ENCODE measurements around the gene SCIN. TPM values are rescaled to one million over a fixed set of nuclear protein-coding genes. Genes with fewer than 3 reads are reported as not detected.
A peak's percentile ranks its signal among the peaks of the same experiment; 100 is the strongest.

SCIN gene
- total RNA-seq, 1 donor from 2014 or later: 0.65 TPM

DNA sequence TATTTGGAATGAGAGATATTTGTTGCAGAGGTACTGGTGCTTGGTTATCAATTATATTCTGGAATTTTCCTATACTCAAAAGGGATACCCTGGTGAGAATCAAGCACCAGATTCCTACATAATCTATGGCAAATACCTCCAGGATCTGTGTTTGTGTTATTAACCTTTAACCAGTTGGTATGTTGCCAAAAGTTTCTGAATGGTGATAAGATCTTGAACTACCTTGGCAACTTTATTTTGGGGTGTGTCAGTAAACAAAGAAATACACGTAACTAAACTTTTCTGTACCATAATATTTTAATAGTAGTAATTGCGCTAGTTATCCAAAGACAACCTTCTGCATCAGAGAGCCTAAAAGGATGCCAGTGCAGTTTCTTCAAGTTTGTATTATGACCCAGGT is 13.4 kb downstream of the SCIN start:
- no peak for DNase-seq (ENCODE audit: low spot score)
- Mint-ChIP-seq H3K36me3 (ENCODE audit: low read depth) (no peaks in the 10 kb centered on the region), H3K4me3 (ENCODE audit: unreplicated experiment) (no peak overlapping the region), H3K4me1 (ENCODE audit: low read depth) (peaks cover 10% of the 10 kb centered on the region), H3K27ac (ENCODE audit: unreplicated experiment) (no peak overlapping the region), H3K27me3 (ENCODE audit: low read depth) (no peaks in the 10 kb centered on the region), H3K9me3 (ENCODE audit: low read depth) (peaks cover 4% of the 10 kb centered on the region)
- TF ChIP-seq, protein P1, sequence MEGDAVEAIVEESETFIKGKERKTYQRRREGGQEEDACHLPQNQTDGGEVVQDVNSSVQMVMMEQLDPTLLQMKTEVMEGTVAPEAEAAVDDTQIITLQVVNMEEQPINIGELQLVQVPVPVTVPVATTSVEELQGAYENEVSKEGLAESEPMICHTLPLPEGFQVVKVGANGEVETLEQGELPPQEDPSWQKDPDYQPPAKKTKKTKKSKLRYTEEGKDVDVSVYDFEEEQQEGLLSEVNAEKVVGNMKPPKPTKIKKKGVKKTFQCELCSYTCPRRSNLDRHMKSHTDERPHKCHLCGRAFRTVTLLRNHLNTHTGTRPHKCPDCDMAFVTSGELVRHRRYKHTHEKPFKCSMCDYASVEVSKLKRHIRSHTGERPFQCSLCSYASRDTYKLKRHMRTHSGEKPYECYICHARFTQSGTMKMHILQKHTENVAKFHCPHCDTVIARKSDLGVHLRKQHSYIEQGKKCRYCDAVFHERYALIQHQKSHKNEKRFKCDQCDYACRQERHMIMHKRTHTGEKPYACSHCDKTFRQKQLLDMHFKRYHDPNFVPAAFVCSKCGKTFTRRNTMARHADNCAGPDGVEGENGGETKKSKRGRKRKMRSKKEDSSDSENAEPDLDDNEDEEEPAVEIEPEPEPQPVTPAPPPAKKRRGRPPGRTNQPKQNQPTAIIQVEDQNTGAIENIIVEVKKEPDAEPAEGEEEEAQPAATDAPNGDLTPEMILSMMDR (IDR thresholded peaks at IDR 0.05): no peak

DNA sequence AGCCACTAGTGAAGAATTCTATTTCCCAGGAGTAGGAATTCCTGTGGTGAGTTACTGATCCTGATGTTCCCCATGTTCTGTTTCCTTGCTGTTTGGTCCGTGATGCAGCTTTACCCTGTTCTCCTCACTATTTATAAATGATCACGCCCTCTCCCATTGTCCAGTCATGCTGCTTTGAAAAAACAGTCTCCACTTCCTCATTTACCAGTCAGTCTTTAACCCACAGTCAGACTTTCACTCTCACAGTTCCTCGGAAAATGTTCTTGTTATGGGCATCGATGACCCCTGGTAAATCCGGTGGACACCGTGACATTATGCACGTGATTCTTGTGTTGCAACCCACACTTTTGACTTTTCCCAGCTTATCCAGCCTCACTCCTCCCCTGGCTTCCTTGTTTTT is 14.4 kb downstream of the SCIN start:
- no peaks in the 10 kb centered on the region for H3K36me3 Mint-ChIP-seq (ENCODE audit: low read depth)
- H3K4me1 Mint-ChIP-seq (ENCODE audit: low read depth): peaks cover 10% of the 10 kb centered on the region
- H3K9me3 Mint-ChIP-seq (ENCODE audit: low read depth): peaks cover 4% of the 10 kb centered on the region
- H3K27me3 Mint-ChIP-seq (ENCODE audit: low read depth): no peaks in the 10 kb centered on the region
- no peak overlapping the region for H3K4me3 Mint-ChIP-seq (ENCODE audit: unreplicated experiment)
- TF ChIP-seq, protein P1 (IDR thresholded peaks at IDR 0.05): no peak
- no peak for DNase-seq (ENCODE audit: low spot score)
- H3K27ac Mint-ChIP-seq (ENCODE audit: unreplicated experiment): peak overlapping the region; percentile 78

DNA sequence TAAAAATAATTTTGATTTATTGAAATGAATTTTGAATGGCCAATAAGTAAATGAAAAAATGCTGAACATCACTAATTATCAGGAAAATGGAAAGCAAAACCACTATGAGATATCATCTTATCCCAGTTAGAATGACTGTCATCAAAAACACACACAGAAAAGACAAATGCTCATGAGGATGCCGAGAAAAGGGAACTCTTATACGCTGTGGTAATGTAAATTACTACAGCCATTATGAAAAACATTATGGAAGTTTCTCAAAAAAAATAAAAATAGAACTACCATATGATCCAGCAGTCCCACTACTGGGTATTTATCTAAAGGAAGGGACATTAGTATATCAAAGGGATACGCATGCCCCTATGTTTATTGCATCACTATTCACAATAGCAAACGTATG is 15.8 kb downstream of the SCIN start:
- Mint-ChIP-seq H3K27me3 (ENCODE audit: low read depth) (no peaks in the 10 kb centered on the region), H3K4me1 (ENCODE audit: low read depth) (peaks cover 10% of the 10 kb centered on the region), H3K9me3 (ENCODE audit: low read depth) (peaks cover 4% of the 10 kb centered on the region), H3K27ac (ENCODE audit: unreplicated experiment) (no peak overlapping the region), H3K36me3 (ENCODE audit: low read depth) (no peaks in the 10 kb centered on the region), H3K4me3 (ENCODE audit: unreplicated experiment) (no peak overlapping the region)
- TF ChIP-seq, protein P1 (IDR thresholded peaks at IDR 0.05): no peak
- DNase-seq (ENCODE audit: low spot score): no peak

DNA sequence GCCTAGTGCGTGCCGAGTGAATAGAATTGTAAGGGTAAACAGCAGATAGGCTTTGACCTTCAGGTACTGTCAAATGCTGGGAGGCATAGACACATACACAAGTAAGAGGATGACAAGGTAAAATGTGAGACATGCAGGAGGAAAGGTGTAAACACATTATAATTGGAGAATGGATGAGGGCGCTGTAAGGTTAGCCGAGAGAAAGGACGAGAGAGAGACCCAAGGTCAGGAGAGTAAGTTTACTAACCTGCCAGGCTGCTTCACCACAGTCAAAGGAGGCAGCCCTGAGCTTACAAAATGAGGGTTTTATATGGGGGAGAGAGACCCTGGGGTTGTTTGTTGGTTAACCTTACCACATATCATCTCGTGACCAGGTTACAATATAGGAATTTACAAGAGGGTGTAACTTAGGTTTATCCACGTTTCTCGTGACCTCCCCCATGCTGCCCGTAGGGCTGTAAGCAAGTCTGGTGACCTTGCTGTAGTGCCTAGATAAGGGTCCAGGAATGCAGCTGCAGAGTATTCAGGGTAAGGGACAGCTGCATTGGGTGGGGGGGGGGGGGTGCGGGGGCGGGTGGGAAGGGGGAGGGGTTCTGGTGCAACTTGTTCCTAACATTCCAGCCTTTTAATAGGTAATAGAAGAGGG is 17.9 kb downstream of the SCIN start:
- Mint-ChIP-seq H3K36me3 (ENCODE audit: low read depth) (no peaks in the 10 kb centered on the region), H3K9me3 (ENCODE audit: low read depth) (peaks cover 4% of the 10 kb centered on the region)

DNA sequence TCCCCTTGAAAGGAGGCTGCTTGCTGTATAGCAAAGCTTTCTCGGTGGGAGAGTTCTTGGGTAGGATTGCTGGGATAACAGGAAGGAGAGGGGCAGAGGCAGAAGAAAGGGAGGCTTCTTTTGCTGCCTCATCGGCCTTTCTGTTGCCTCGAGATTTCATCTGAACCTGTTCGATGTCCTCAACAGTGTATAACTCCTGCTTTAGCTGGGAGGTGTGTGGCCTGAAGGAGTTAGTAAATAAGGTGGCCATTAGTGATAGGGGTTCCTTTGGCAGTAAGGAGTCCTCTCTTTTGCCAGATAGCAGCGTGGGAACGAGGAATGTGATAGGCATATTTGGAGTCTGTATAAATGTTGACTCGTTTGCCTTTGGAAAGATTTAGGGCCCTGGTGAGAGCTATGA is 20.0 kb downstream of the SCIN start:
- no peak overlapping the region for H3K27ac Mint-ChIP-seq (ENCODE audit: unreplicated experiment)
- no peaks in the 10 kb centered on the region for H3K4me1 Mint-ChIP-seq (ENCODE audit: low read depth)
- no peaks in the 10 kb centered on the region for H3K36me3 Mint-ChIP-seq (ENCODE audit: low read depth)
- H3K9me3 Mint-ChIP-seq (ENCODE audit: low read depth): peaks cover 14% of the 10 kb centered on the region
- no peaks in the 10 kb centered on the region for H3K27me3 Mint-ChIP-seq (ENCODE audit: low read depth)
- DNase-seq (ENCODE audit: low spot score): no peak
- no peak overlapping the region for H3K4me3 Mint-ChIP-seq (ENCODE audit: unreplicated experiment)
- TF ChIP-seq, protein P1 (IDR thresholded peaks at IDR 0.05): no peak

More for the DNA sequence above, 17.9 kb downstream of the SCIN start:
- DNase-seq (ENCODE audit: low spot score): no peak
- Mint-ChIP-seq H3K27ac (ENCODE audit: unreplicated experiment) (no peak overlapping the region), H3K4me3 (ENCODE audit: unreplicated experiment) (no peak overlapping the region), H3K27me3 (ENCODE audit: low read depth) (no peaks in the 10 kb centered on the region), H3K4me1 (ENCODE audit: low read depth) (peaks cover 7% of the 10 kb centered on the region)
- TF ChIP-seq, protein P1 (IDR thresholded peaks at IDR 0.05): no peak
